ENCODE results near the gene JAKMIP3. TPM values are rescaled to one million over a fixed set of nuclear protein-coding genes. Genes with fewer than 3 reads are reported as not detected.

Gene JAKMIP3
- total and polyA plus RNA-seq, 9 of the 15 experiments (the other 6 are each of a cell fraction or from before 2014, with no cell fraction given) = 0.04 TPM; not detected in 8

DNA sequence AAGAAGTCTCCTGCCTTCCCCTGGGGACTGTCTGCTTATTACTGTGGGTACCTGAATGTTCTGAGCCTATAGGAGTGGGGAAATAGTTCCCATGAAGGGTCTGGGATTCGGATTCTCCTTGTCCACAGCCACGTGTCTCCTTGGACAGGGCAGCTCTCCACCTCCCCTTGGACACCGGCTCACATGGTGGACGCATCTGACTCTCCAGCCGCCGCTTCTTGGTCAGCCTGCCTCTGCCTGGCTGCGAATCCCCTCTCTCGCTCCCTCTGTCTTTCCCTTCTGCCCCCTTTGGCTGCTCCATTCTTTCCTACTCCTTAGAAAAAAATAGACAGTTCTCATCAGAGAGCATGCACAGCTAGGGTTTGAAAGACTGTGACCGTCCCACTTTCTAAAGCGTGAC lies 46.9 kb downstream of the JAKMIP3 start (continued):
- TF ChIP-seq FOSL1 (tag; conservative IDR thresholded peaks at IDR 0.05) (no peak), MNT (conservative IDR thresholded peaks at IDR 0.05) (no peak), ZNF134 (CRISPR knock-in tag; conservative IDR thresholded peaks at IDR 0.05) (no peak), E2F5 (CRISPR knock-in tag; IDR thresholded peaks at IDR 0.05) (no peak), U2AF1 (optimal IDR thresholded peaks at IDR 0.05; ENCODE audit: low read depth, low read length) (no peak), MCM7 (IDR thresholded peaks at IDR 0.05) (no peak), RAD51 (IDR thresholded peaks at IDR 0.05; ENCODE audit: borderline replicate concordance, low read depth) (no peak), CSDE1 (IDR thresholded peaks at IDR 0.05) (no peak), CBX3 (IDR thresholded peaks at IDR 0.05; ENCODE audit: borderline replicate concordance in 1 of 2, low read length in 2 of 2) (no peak), SIN3B (IDR thresholded peaks at IDR 0.05; ENCODE audit: low read depth) (no peak)

DNA sequence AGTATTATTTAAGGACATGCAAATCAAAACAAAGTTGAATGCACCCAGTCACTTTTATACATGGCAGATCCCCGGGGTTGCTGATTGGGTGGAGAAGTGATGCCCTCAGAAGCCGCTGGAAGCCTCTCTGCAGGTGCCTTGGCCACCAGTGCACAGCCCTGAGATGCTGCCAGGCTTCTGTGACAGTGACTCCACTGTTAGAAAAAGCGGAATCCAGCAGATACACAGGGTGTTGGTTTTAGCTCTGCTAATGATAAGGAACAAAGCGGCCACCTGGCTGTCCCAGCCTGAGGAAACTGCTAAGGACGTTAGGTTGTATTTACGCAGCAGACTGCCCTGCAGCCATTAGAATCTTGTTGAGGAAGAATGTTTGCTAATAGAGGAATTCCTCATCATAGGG lies 47.5 kb downstream of the JAKMIP3 start:
- in situ Hi-C loops (cut with MboI) (no loop called here), intact Hi-C loops (cut with micrococcal nuclease) (no loop called here)
- Histone ChIP-seq H3K4me3 (no peak overlapping the region), H3K27me3 (ENCODE audit: control insufficient read depth in 2 of 2, insufficient read depth in 2 of 2, low read length in 2 of 2) (peaks cover 16 to 68% of the 10 kb centered on the region in 2 experiments; a peak in 3 of 5 replicates), H3K9ac (ENCODE audit: insufficient read depth in 1 of 2, low read depth in 2 of 2, low read length in 2 of 2) (no peak overlapping the region), H3K79me2 (ENCODE audit: control insufficient read depth, insufficient read depth, low read length) (no peaks in the 10 kb centered on the region), H2AFZ (ENCODE audit: low read depth, low read length) (no peak overlapping the region), H3K9me3 (replicated peaks; ENCODE audit: control insufficient read depth, insufficient read depth, low read depth, low read length) (no peaks in the 10 kb centered on the region), H3K4me1 (replicated peaks in 1 of 2; ENCODE audit: control insufficient read depth in 2 of 2, insufficient read depth in 2 of 2, low read length in 2 of 2) (peaks cover 0 to 4% of the 10 kb centered on the region in 2 experiments; a peak in 2 of 5 replicates), H3K36me3 (ENCODE audit: control insufficient read depth, insufficient read depth, low read length) (no peaks in the 10 kb centered on the region), H3K27ac (ENCODE audit: extremely low read depth, low read depth, low read length) (no peak overlapping the region), H4K20me1 (replicated peaks; ENCODE audit: control insufficient read depth, insufficient read depth, low read length) (no peaks in the 10 kb centered on the region), H3K9me1 (ENCODE audit: control insufficient read depth, insufficient read depth, low read length) (no peaks in the 10 kb centered on the region), H3K4me2 (ENCODE audit: insufficient read depth, low read length) (no peak overlapping the region)
- WGBS (ENCODE audit: insufficient coverage, low coverage, missing lambda C conversion rate) = 0% methylated on average over 5 of the region's 6 CpGs
- BruUV-seq (replicated peaks) = no TSS peak
- ChIA-PET POLR2A (no interaction called here), CTCF (ENCODE audit: low intra/inter-chr PET ratio) (no interaction called here)
- no peak for ATAC-seq
- no peak for DNase-seq (ENCODE audit: extremely low read depth in 1 of 4, low spot score in 3 of 4)
- no peak for FAIRE-seq
- TF ChIP-seq FOXM1 (IDR thresholded peaks at IDR 0.05; ENCODE audit: low read depth) (no peak), FOXM1 (CRISPR knock-in tag; IDR thresholded peaks at IDR 0.05; ENCODE audit: low read depth) (no peak), YBX1 (IDR thresholded peaks at IDR 0.05) (no peak), RBM17 (IDR thresholded peaks at IDR 0.05; ENCODE audit: borderline replicate concordance, low read depth, low read length) (no peak), PTRF (tag; IDR thresholded peaks at IDR 0.05) (no peak), NCOA4 (IDR thresholded peaks at IDR 0.05; ENCODE audit: partially characterized antibody) (no peak), GABPA (tag; conservative IDR thresholded peaks at IDR 0.05; ENCODE audit: low read depth) (no peak), SRSF3 (IDR thresholded peaks at IDR 0.05; ENCODE audit: insufficient read depth, low read length) (no peak), ZHX1 (conservative IDR thresholded peaks at IDR 0.05; ENCODE audit: low read length) (no peak)

Data from K562 (cell line).